KOPT-K1 (cell line): ENCODE data around the gene CLEC3B.

ENCODE experiments used
- H3K27ac ChIP-seq: fragments of 200-600 bp; sonication (generic); 2 replicates; pipeline ENCODE4 v1.5.1; 2016; ENCODE audit warnings: antibody characterized with exemption, mild to moderate bottlenecking, low read depth, low read length; ENCODE audit not compliant: poor library complexity, severe bottlenecking
- H3K36me3 ChIP-seq: fragments of 200-600 bp; sonication (generic); 2 replicates; pipeline ENCODE4 v1.5.1; 2017; ENCODE audit warnings: antibody characterized with exemption, mild to moderate bottlenecking, low read length, moderate library complexity; ENCODE audit not compliant: insufficient read depth
- H3K9me3 ChIP-seq: fragments of 200-600 bp; sonication (generic); 2 replicates; pipeline ENCODE4 v1.5.1; 2017; ENCODE audit warnings: antibody characterized with exemption, low read length, mild to moderate bottlenecking; ENCODE audit not compliant: insufficient read depth, poor library complexity, severe bottlenecking

The CLEC3B gene

GRCh38 chr3:45016916-45017315, 9.2 kb upstream of the CLEC3B start:
- no peak overlapping the region for H3K27ac ChIP-seq
- no peaks in the 10 kb centered on the region for H3K9me3 ChIP-seq

GRCh38 chr3:45017821-45018220, 8.3 kb upstream of the CLEC3B start:
- Histone ChIP-seq H3K36me3 (peaks cover 37% of the 10 kb centered on the region), H3K27ac (no peak overlapping the region), H3K9me3 (no peaks in the 10 kb centered on the region)

More at GRCh38 chr3:45016916-45017315, 9.2 kb upstream of the CLEC3B start:
- H3K36me3 ChIP-seq, result peaks cover 46% of the 10 kb centered on the region

DNA sequence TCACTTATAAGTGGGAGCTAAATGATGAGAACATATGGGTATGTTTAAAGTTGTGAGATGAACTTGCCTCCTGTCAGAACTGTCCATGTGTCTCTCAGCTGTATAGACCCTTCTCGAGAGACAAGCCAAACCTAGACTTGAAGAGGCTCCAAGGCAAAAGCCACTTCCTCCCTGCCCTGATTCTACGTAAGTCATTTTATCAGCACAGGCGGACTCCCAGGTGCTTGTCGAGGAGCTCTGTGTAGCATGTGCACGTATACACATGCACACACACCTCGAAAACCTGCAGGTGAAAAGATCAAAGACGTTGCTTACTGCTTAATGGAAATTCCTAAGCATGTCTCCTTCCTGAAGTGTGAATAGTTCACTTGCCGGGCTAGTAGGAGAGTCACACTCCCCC, 5.6 kb upstream of the CLEC3B start:
- peaks cover 17% of the 10 kb centered on the region; the same call in 1 of the 2 replicates for H3K36me3 ChIP-seq
- H3K9me3 ChIP-seq, result no peaks in the 10 kb centered on the region
- H3K27ac ChIP-seq, result peak overlapping the region; percentile 6

DNA sequence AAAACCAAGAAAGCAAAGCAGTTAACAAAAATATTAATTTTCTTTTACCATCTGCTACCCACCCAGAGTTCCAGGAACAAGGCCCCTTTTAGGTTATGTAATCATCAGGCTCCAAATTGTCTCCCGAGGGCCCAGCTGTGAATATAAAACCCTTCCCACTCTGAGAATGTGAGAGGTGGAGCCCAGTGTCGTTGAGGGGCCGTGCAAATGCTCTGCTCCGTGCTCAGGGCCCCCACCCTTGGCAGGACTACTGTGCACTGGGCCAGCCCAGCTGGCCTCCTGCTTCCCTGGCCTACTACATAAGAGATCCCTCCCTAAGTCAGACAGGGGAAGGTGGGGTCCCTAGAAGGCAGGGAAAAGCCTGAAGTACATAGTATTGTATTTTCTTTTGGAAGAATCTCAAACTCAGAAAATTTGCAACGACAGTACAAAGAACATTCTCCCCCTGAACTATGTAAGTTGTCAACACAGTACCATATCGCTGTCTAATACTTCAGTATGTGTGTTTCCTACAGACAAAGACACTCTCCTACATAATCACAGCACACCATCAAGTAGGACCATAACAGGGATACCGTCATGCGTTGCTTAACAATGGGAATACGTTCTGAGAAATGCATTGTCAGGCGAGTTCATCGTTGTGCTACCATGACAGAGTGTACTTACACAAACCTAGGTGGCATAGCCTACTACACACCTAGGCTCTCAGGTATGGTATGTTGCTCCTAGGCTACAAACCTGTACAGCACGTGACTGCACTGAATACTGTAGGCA, 4.4 kb upstream of the CLEC3B start:
- H3K9me3 ChIP-seq, result no peaks in the 10 kb centered on the region
- no peak overlapping the region for H3K27ac ChIP-seq
- 0 out of 2 replicates have a peak, but pooled peaks cover 8% of the 10 kb centered on the region for H3K36me3 ChIP-seq

DNA sequence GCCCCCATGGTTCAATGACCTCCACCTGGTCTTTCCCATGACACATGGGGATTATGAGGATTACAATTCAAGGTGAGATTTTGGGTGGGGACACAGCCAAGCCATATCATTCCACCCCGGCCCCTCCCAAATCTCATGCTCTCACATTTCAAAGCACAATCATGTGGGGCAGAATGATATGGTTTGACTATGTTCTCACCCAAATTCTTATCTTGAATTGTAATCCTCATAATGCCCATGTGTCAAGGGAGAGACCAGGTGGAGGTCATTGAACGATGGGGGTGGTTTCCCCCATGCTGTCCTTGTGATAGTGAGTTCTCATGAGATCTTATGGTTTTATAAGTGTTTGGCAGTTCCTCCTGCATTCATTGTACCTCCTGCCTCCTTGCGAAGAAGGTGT, 2.4 kb upstream of the CLEC3B start:
- Histone ChIP-seq H3K27ac (no peak overlapping the region), H3K36me3 (no peaks in the 10 kb centered on the region), H3K9me3 (no peaks in the 10 kb centered on the region)

GRCh38 chr3:45024542-45025255, 1.4 kb upstream of the CLEC3B start:
- Histone ChIP-seq H3K27ac (no peak overlapping the region), H3K9me3 (no peaks in the 10 kb centered on the region), H3K36me3 (no peaks in the 10 kb centered on the region)

- Histone ChIP-seq H3K9me3 (no peaks in the 10 kb centered on the region), H3K27ac (no peak overlapping the region)
These were observed 854 bp downstream of the CLEC3B start for GRCh38 chr3:45026957-45027356.

GRCh38 chr3:45027441-45027840, 1.3 kb downstream of the CLEC3B start:
- Histone ChIP-seq H3K9me3 (no peaks in the 10 kb centered on the region), H3K27ac (no peak overlapping the region), H3K36me3 (no peaks in the 10 kb centered on the region)

More at GRCh38 chr3:45026957-45027356, 854 bp downstream of the CLEC3B start:
- H3K36me3 ChIP-seq, result no peaks in the 10 kb centered on the region

GRCh38 chr3:45029216-45029615, 3.1 kb downstream of the CLEC3B start:
- no peaks in the 10 kb centered on the region for H3K36me3 ChIP-seq
- no peak overlapping the region for H3K27ac ChIP-seq
- H3K9me3 ChIP-seq, result no peaks in the 10 kb centered on the region

GRCh38 chr3:45029661-45030060, 3.6 kb downstream of the CLEC3B start:
- Histone ChIP-seq H3K27ac (no peak overlapping the region), H3K36me3 (no peaks in the 10 kb centered on the region), H3K9me3 (no peaks in the 10 kb centered on the region)

GRCh38 chr3:45031531-45031930, 5.4 kb downstream of the CLEC3B start:
- H3K36me3 ChIP-seq, result no peaks in the 10 kb centered on the region
- H3K27ac ChIP-seq, result no peak overlapping the region
- H3K9me3 ChIP-seq, result no peaks in the 10 kb centered on the region

DNA sequence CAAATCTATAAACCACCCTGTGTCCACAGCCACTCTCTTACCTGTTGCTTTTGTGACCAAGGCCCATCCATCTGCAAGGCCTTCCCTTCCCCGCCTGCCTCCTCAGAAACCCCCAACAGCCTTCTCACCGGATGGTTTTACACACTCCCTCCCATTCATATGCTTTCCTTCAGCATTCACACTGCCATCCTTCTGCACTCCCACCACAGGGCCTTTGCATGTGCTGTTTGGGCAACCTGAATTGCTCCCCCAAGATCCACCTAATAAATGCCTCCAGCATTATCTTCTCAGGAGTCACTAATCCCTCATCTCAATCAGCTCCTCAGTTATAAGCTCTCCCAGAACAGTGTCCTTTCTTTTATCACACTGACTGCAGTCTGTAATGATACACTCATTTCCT, 6.0 kb downstream of the CLEC3B start:
- no peaks in the 10 kb centered on the region for H3K36me3 ChIP-seq
- H3K27ac ChIP-seq, result no peak overlapping the region
- H3K9me3 ChIP-seq, result no peaks in the 10 kb centered on the region

DNA sequence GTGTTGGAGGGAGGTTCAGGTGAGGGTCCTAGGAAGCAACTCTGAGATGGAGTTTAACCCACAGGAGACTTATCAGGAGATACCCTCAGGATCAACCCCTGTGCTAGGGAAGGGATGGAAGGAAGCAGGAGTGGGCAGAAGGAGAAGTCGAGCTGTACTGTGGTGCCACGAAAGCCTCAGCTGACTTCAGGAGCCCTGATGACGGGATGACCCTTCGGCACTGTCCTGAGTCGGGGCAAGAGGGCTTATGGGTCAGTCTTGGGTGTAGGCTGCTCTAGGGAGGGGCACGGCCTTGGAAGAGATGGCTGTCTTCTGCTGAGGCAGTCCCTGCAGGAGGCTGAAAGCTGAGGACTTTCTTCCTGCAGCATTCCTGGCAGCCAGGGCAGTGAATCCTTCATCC, 7.7 kb downstream of the CLEC3B start:
- Histone ChIP-seq H3K27ac (no peak overlapping the region), H3K9me3 (no peaks in the 10 kb centered on the region), H3K36me3 (no peaks in the 10 kb centered on the region)

DNA sequence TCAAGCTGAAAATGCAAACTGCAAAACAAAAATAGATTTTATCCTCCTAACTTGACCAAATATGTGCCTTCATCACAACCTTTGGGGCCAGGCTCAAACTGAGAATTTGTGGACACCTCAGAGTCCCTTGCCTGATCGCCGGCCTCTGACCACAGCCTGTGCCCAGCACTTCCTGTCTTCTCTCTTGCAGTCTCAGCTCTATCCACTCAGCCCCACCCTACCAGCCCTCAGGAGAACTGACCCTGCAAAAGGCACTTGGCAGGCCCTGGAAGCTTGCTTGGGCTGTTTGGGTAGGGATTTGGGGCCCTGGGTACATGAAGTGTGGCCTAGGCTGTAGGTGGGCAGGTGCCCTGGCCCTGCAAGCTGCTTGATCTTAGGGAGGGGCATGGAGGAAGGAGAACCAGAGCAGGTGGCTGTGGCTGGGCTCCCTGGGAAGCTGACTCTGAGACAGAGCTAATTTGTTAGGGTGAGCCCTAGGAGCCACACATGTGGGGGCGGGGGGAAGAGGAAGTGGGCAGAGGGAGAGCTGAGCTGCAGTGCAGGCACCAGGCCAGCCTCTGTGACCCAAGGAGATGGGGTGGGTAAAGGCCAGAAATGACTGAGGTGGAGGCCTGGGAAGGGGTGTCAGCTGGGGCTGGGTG, 8.6 kb downstream of the CLEC3B start:
- Histone ChIP-seq H3K27ac (peak overlapping the region; percentile 54), H3K36me3 (no peaks in the 10 kb centered on the region), H3K9me3 (no peaks in the 10 kb centered on the region)
